GM21367 (cell line): ENCODE data around the gene CTNNA3.
A peak's percentile ranks its signal among the peaks of the same experiment; 100 is the strongest.

Source experiments
- ATAC-seq: cut with Tn5 transposase; IDR thresholded peaks from one replicate; pipeline ENCODE4 v1.9.1; 2021; ENCODE audit not compliant: unreplicated experiment

Gene CTNNA3

DNA sequence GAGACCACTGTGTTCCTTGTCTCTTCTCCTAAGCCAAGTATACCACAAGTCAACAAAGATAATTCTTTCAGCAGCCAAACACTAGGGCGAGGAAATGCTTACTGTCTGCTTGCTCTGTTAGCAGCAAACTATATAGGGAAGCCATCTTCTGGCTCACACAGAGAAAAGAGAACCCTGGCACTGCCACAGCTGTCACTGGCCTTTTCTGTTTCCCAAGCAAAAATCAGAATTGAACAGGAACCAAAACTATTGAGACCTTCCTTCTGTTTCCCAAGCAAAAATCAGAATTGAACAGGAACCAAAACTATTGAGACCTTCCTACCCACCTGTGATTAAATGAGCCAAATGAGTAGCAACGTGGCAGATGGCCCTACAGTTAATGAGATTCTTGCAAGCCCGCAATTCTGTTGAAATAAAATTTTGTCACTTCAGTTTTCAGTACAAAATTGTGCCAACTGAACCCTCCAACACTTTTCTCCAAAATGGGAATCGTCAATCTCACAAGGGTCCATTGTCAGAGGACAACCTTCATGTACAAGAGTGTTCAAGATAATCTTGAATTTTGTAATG lies 715.7 kb downstream of the CTNNA3 start:
- no peak for ATAC-seq

DNA sequence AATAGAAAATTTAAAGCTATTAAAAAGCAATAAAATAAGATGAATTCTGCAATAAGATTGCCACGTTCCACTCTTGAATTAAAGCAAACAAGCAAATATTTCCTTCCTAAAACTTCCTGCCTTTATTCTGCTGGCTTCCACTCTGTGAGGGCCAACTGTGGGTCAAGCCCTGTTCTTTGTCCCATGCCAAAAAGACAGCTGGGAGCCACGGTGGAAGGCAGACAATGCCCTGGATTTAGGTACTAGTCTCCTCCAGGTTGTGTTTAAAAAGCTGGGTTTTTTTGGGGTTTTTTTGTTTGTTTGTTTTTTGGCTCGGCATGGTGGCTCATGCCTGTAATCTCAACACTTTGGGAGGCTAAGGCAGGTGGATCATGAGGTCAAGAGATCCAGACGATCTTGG lies 731.0 kb downstream of the CTNNA3 start:
- ATAC-seq, result no peak

DNA sequence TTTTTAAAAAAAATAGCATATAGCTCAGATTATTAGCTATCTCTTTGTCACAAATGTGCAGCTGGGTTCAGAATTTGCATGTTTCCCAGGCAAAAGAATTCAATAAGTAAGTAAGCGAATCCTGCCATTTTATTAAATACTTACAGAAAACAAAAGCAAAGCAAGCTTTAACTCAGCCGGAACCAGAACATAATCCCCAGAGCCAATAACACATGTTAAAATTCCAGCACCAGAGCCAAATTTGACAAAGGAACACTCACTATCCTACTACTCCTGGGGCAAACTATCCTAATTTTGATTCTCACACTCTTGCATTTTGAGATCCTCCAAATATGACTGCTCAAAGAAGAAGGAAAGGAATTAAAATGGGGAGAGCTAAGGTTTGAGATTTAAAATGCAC lies 737.5 kb downstream of the CTNNA3 start:
- ATAC-seq, result no peak

DNA sequence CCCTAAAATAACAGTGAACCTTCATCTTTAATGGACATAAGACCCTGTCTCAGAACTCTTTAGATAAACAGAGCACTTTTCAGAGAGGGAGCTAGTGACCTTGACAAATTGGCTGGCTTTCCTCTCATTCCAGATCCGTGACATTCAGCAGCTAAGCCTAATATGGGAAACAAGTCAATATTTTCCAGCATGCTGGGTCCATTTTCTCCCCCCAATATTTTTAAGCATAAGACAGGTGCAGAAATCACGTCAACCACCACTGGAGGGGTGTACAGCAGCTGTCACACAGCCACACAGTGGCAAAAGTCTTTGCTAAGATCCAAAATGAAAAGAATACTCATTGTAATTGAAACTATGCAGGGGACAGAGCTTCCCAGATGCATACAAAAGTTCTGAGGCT lies 744.1 kb downstream of the CTNNA3 start:
- no peak for ATAC-seq

DNA sequence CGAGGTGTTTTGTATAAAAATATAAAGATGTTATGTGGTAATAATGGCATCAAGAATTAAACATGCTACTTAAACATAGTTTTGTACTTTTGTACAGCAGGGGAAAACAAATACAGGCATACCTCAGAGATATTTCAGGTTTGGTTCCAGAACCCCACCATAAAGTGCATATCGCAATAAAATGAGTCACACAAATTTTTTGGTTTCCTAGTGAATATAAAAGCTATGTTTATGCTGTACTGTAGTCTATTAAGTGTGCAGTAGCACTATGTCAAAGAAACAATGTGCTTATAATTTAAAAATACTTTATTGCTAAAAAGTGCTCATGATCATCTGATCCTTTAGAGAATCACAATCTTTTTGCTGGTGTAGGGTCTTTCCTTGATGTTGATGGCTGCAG lies 752.4 kb downstream of the CTNNA3 start:
- ATAC-seq, result no peak

DNA sequence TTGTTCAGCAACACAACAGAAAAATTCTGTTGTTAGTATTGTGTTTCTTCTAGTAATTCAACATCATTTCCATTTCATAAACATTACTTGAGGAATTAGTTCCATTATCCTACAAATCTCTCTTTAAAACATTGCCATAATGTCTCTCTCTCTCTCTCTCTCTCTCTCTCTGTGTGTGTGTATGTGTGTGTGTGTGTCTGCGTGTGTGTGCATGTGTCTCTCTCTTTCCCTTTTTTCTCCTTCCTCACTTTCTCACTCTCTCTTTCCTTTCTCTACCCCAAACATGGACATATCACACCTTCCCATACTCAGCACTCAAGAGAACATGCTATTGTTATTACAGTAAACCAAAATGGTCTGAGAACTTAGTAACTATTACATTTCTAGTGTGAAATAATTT lies 753.6 kb downstream of the CTNNA3 start:
- no peak for ATAC-seq

DNA sequence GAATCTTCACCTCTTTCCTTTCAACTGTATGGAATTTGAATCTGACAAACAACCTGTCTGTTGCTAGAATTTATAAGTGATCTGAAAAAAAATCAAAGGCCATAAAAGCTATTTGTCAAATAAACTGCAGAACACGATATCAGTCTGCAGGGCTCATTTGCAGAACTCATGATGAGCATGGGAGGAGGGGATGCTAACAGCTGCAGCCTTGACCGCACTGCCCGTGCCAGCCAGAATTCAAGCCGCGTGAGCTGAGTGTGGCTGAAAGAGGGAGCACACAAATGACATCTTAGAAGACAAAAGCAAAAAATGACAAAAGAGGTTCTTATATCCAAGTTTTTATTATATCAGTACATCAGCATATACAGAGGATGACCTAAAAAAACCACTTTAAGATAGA lies 754.5 kb downstream of the CTNNA3 start:
- no peak for ATAC-seq

DNA sequence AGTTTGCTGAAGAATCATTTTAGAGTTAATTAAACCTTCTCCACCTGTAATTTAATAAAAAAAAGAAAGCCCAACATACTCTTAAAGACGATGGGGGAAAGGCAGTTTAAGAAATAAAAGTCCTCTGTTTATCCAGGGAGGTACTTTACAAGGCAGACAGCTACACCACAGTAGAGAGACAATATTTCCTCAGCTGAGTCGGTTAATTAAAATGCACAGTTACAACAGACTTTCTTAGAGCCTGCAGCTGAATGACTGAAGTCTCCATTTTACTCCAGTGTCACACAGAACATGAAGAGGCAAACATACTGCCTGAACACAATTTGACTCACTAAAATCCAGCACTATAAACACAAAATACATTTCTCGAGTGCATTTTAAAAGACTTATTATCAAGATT lies 755.0 kb downstream of the CTNNA3 start:
- ATAC-seq, result no peak

DNA sequence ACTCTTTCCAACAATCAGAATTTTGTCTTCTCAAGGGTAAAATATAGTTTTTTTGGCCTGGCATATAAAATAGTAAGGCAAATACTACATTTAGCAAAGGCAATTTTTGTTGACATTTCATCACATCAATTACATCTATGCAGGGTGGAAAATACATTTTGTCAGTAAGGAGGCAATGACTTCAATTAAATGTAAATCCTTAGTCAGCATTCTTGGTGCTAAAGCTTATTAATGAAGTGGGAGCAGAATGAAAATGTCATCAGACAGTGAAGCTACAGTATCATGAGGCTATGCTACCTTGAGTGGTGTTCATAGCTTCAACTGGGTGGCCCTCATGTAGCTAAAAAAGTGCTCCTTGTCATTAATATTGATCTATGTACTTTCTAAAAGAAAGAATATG lies 761.3 kb downstream of the CTNNA3 start:
- ATAC-seq, result no peak

DNA sequence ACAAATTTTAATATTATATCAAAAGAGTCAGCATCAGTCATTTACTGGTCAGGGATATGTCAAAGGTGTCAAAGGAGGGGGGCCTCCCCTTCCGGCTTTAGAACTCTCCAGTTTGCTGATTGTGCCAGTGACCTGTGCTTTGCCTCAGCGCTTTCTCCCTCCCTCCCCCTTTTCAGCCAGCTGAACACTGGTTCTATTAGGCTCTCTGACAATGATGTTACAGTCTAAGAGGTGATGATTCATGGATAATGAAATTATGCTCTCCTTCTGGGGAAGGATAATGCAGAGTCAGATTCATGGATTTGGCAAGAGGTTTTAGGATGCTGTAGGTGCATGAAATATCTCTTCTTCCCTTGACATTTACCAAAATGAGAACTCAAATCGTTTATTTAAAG lies 764.0 kb downstream of the CTNNA3 start:
- no peak for ATAC-seq

DNA sequence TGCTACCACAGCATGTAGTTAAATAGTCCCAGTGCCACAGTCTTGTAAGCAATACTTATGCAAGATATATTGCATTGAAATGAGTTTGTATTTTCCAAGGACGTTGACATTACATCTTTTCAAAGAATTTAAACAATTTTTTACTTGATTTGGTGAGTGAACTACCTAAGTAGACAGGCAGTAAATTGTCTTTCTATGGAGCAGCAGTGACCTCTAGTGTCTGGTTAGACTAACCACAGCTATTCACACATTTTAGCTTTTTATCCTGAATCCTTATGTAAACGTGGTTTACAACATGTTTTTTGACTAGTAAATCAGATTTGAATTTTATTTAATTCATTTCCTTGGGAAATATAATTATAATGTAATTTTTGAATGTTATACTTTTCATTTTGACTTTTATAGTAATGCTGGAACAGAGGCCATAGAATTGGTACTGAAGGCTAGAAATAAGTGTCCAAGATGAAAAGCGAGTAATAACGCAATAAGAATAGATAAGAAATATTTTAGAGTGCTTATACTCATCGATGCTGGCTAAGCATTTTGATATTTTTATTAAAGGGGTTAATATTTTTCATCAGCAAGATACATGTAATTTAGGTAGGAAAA lies 764.6 kb downstream of the CTNNA3 start:
- ATAC-seq, result peak; percentile 78

DNA sequence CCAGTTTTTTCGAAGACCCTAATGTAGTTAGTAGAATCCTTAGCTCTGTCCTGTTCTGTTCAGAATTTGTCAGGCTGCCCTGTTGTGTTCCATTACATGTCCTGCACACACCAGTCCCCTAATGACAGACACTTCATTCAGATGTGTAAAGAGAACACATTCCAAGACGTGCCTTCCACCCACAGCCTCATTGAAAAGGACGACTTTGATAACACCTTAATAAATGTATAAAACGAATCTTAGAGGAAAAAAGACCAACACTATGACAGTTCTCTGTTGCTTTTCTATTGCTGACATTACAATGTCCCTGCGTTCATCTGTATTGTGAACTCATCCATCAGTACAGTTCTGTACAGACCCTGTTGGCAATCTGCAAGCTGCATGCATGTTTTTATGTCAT lies 766.6 kb downstream of the CTNNA3 start:
- no peak for ATAC-seq

DNA sequence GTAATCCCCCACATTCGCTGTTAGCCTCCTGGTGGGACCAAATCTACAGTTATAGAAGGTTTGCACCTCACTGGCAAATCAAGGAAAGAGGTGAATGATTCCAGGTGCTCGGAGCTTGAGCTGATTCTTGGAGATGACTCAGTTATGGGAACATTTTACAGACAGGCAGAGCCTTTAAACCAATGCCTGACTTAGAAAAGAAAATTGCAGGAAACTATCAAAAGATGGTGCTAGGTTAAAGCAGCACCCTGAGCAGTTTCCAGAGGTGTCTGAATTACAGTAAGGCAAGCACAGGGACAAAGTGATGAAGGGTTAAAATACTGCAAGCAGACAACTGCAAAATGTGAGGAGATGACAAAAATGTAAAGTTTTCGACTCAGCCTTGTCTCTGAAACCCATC lies 767.2 kb downstream of the CTNNA3 start:
- no peak for ATAC-seq

DNA sequence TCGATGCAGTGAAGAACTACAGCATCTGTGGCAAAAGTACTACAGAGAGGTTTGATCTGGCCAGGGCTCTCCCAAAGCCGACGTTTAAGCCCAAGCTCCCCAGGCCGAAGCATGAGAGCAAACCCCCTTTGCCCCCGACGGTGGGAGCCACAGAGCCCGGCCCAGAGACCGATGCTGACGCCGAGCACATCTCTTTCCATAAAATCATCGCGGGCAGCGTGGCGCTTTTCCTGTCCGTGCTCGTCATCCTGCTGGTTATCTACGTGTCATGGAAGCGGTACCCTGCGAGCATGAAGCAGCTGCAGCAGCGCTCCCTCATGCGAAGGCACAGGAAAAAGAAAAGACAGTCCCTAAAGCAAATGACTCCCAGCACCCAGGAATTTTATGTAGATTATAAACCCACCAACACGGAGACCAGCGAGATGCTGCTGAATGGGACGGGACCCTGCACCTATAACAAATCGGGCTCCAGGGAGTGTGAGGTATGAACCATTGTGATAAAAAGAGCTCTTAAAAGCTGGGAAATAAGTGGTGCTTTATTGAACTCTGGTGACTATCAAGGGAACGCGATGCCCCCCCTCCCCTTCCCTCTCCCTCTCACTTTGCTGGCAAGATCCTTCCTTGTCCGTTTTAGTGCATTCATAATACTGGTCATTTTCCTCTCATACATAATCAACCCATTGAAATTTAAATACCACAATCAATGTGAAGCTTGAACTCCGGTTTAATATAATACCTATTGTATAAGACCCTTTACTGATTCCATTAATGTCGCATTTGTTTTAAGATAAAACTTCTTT lies 767.8 kb downstream of the CTNNA3 start:
- no peak for ATAC-seq

DNA sequence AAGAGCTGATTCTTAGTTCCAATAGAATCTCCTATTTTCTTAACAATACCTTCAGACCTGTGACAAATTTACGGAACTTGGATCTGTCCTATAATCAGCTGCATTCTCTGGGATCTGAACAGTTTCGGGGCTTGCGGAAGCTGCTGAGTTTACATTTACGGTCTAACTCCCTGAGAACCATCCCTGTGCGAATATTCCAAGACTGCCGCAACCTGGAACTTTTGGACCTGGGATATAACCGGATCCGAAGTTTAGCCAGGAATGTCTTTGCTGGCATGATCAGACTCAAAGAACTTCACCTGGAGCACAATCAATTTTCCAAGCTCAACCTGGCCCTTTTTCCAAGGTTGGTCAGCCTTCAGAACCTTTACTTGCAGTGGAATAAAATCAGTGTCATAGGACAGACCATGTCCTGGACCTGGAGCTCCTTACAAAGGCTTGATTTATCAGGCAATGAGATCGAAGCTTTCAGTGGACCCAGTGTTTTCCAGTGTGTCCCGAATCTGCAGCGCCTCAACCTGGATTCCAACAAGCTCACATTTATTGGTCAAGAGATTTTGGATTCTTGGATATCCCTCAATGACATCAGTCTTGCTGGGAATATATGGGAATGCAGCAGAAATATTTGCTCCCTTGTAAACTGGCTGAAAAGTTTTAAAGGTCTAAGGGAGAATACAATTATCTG lies 768.6 kb downstream of the CTNNA3 start:
- no peak for ATAC-seq

DNA sequence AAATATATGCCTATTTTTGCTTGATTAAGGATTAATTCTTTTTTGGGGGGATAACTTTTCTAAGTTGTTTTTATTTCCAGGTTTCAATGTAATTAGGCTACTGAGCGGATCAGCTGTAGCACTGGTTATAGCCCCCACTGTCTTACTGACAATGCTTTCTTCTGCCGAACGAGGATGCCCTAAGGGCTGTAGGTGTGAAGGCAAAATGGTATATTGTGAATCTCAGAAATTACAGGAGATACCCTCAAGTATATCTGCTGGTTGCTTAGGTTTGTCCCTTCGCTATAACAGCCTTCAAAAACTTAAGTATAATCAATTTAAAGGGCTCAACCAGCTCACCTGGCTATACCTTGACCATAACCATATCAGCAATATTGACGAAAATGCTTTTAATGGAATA lies 769.2 kb downstream of the CTNNA3 start:
- ATAC-seq, result no peak

DNA sequence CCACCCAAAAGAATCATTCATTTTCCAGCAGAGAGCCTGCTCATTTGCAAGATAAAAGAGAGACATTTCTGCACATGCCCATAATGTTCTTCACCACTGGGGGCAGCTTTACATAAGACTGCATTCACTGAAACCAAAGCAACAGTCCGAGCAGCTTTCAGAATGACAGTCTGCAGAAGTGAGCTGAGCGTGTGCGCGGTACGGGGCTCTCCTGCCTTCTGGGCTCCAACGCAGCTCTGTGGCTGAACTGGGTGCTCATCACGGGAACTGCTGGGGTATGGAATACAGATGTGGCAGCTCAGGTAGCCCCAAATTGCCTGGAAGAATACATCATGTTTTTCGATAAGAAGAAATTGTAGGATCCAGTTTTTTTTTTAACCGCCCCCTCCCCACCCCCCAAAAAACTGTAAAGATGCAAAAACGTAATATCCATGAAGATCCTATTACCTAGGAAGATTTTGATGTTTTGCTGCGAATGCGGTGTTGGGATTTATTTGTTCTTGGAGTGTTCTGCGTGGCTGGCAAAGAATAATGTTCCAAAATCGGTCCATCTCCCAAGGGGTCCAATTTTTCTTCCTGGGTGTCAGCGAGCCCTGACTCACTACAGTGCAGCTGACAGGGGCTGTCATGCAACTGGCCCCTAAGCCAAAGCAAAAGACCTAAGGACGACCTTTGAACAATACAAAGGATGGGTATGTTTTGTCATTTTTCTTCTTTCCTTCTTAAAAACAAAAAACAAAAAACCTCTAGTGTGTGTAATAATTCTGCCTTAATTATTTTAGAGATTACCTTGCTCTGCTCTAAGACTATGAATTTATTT lies 769.9 kb downstream of the CTNNA3 start, which contains the start of gene LRRTM3:
TSS of gene LRRTM3 (plus strand) at position 141 of the 820 bp plus-strand sequence.
- peak; percentile 100 for ATAC-seq

DNA sequence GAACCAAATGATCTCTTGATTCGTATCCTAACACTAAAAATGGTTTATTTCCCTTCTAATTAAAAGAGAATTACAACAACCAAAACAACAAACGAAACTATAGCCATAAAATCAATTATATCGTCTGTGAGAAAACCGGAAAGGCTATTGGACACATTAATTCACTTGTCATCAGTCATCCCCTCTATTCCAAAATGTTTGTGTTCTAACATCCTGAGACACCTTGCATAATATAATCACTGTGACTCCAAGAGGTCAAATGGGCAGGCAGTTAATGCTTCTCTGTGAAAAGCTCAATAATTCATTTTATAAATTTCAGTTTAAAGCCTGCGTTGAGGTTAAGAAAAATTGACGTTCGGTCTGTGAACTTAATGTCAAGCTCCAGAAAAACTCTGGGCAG lies 770.6 kb downstream of the CTNNA3 start:
- no peak for ATAC-seq

DNA sequence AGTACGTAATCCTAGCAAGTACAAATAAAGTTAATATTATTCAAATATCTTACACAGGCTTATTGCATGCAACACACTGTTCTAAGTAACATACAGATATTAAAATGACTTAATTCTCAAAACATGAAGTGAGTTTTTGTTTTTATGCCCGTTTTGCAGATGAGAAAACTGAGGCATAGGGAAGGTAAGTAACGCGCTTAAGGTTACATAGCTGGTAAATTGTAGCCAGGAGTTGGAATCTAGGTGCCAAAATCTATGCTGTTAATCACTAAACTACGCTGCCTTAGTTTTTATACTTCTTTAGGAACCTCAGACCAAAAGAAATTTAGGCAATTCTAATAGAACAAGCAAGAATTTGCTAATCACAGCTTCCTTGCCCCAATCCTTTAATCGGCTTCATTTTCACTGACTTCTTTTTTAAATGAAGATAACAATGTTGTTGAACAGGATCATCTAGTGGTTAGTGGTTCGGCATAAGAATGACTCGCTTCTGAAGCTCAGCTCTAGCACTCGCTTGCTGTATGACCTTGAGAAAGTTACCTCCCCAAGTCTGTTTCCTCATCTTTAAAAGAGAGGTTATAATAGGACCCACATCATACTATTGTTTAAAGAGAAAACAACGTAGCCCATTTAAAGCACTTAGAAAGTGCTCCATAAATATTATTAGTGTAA lies 771.2 kb downstream of the CTNNA3 start:
- no peak for ATAC-seq

DNA sequence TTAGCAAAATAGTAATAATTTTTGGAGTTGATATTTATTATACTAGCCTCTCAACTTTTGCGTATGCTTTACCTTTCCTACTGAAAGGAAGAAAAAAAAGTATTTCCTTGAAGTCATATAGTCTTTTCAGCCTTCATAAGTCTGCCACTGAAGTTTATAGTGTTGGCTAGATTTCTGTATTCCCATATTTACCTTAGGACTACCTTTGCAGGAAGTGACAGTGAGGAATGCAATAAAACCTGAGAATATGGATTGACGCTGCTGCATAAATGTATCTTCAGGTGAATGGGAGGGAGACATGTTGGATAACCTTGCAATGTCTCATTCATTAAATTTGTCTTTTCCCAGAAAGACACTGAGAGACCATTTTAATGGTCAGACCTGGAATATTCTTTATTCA lies 776.7 kb downstream of the CTNNA3 start:
- no peak for ATAC-seq
